Measurements from ENCODE around the gene MYT1.

DNA sequence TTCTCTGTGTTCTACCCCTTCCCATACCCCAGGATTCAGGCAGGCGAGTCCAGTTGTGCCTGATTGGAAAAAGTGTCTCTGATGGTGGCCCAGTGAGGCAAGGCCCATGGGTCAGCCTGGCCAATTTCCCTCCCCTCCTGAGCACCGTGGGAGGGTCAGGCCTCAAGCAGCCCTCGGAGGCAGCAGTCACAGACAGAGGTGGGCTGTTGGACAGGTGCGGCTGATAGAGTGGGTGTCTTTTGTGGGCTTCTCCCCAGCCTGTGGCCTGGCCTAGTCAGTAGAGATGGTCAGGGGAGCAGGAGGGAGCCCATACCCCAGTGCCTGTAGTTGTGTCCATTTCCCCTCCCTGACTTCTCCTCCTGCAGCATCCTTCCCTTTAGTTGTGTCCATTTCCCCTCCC is 8.9 kb downstream of the MYT1 start:
- TF ChIP-seq POLR2AphosphoS5 (IDR thresholded peaks at IDR 0.05; ENCODE audit: low read depth, low read length), result no peak
- no peak for TF ChIP-seq MAX (IDR thresholded peaks at IDR 0.05; ENCODE audit: low read depth)
- TF ChIP-seq EP300 (IDR thresholded peaks at IDR 0.05; ENCODE audit: borderline replicate concordance in 1 of 2, low read depth in 1 of 2, low read length in 1 of 2), result no peak
- TF ChIP-seq, protein P1, sequence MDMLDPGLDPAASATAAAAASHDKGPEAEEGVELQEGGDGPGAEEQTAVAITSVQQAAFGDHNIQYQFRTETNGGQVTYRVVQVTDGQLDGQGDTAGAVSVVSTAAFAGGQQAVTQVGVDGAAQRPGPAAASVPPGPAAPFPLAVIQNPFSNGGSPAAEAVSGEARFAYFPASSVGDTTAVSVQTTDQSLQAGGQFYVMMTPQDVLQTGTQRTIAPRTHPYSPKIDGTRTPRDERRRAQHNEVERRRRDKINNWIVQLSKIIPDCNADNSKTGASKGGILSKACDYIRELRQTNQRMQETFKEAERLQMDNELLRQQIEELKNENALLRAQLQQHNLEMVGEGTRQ (IDR thresholded peaks at IDR 0.05; ENCODE audit: borderline replicate concordance, low read depth, low read length), result no peak
- no peak for TF ChIP-seq TCF12 (IDR thresholded peaks at IDR 0.05)
- no peak for TF ChIP-seq CTCF (IDR thresholded peaks at IDR 0.05)
- no peak for TF ChIP-seq EZH2phosphoT487 (IDR thresholded peaks at IDR 0.05; ENCODE audit: borderline replicate concordance, low read depth)
